GM23338 (cell line): Measurements from ENCODE around the gene RUVBL2.

ENCODE experiments used
- CREB1 ChIP-seq: fragments of 250-450 bp; sonication (Bioruptor Pico); IDR thresholded peaks from 2 replicates; pipeline ENCODE4 v1.5.0; 2020; ENCODE audit warnings: low read depth, mild to moderate bottlenecking, moderate library complexity
- EZH2 ChIP-seq: fragments of 200-600 bp; sonication (generic); IDR thresholded peaks from one replicate; pipeline ENCODE4 v1.8.0; 2017; ENCODE audit warnings: antibody characterized with exemption, mild to moderate bottlenecking, low read depth; ENCODE audit not compliant: unreplicated experiment
- EZH2phosphoT487 ChIP-seq: fragments of 200-600 bp; sonication (generic); IDR thresholded peaks from one replicate; pipeline ENCODE4 v1.8.1; 2018; ENCODE audit warnings: antibody characterized with exemption; ENCODE audit not compliant: unreplicated experiment
- JUNB ChIP-seq: IDR thresholded peaks from one replicate; pipeline ENCODE4 v1.6.1; 2016; ENCODE audit warnings: antibody characterized with exemption; ENCODE audit not compliant: unreplicated experiment
- POLR2AphosphoS5 ChIP-seq: IDR thresholded peaks from 2 replicates; pipeline ENCODE4 v1.6.1; 2016; ENCODE audit warnings: antibody characterized with exemption, low read depth
- TF ChIP-seq, protein P1 (sequence below), 2 experiments: fragments of 200-600 bp in 1 of 2; sonication (generic) in 1 of 2; conservative IDR thresholded peaks; 2 replicates each; pipeline versions ENCODE4 v1.5.1 to v1.6.1; 2016 to 2017; ENCODE audit warnings: antibody characterized with exemption in 2 of 2, low read depth in 2 of 2, mild to moderate bottlenecking in 2 of 2, moderate library complexity in 1 of 2

DNA sequence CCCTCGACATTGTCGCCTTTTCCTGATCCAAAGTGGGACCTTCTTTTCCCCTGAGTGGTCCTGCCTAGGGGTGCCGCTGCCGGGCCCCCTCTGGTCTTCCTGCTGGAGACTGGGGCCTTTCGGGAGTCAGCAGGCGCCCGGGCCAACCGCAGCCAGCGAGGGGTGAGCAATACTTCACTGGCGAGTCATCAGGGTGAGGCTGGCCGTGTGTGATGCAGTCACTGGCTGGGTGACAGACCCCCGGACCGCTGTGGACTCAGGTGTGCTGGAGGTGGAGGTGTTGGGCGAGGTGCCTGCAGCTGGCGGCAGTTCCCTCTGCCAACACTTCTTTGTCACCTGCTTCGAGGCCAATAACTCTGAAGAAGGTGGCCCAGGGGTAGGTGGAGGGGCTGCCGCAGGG is 48.5 kb downstream of the RUVBL2 start:
- TF ChIP-seq, protein P1, sequence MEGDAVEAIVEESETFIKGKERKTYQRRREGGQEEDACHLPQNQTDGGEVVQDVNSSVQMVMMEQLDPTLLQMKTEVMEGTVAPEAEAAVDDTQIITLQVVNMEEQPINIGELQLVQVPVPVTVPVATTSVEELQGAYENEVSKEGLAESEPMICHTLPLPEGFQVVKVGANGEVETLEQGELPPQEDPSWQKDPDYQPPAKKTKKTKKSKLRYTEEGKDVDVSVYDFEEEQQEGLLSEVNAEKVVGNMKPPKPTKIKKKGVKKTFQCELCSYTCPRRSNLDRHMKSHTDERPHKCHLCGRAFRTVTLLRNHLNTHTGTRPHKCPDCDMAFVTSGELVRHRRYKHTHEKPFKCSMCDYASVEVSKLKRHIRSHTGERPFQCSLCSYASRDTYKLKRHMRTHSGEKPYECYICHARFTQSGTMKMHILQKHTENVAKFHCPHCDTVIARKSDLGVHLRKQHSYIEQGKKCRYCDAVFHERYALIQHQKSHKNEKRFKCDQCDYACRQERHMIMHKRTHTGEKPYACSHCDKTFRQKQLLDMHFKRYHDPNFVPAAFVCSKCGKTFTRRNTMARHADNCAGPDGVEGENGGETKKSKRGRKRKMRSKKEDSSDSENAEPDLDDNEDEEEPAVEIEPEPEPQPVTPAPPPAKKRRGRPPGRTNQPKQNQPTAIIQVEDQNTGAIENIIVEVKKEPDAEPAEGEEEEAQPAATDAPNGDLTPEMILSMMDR (conservative IDR thresholded peaks at IDR 0.05; ENCODE audit: low read depth in 2 of 2), result no peak
- TF ChIP-seq EZH2 (no peak), POLR2AphosphoS5 (no peak), EZH2phosphoT487 (no peak), JUNB (no peak), CREB1 (CRISPR knock-in tag) (no peak)
